Panc1 (cell line): Measurements from ENCODE around the gene CDK6. TPM values are rescaled to one million over a fixed set of nuclear protein-coding genes. Genes with fewer than 3 reads are reported as not detected.

Source experiments
- ATAC-seq: fragments of 200-7000 bp; cut with Tn5 transposase; 2 replicates; pipeline ENCODE4 v1.9.1; 2020; ENCODE audit warnings: mild to moderate bottlenecking, moderate library complexity
- BruUV-seq: library from RNA; stranded (reverse); fragments of 400-500 nt; replicated peaks from 2 replicates; lab custom pipeline; 2021; lab: Mats Ljungman, UMichigan
- CTCF ChIA-PET: fragments of 300-600 bp; sonication (Branson Sonifier 250); formaldehyde crosslinking; loops from one replicate; lab custom pipeline; 2022; ENCODE audit warnings: antibody characterized with exemption; lab: Charles Lee
- POLR2A ChIA-PET: fragments of 300-600 bp; sonication (Branson Sonifier 250); formaldehyde crosslinking; loops from one replicate; lab custom pipeline; 2022; ENCODE audit warnings: antibody characterized with exemption; lab: Charles Lee
- DNase-seq: peaks from one replicate; pipeline ENCODE4 v3.0.0-alpha.2; 2010; ENCODE audit warnings: low read depth, low spot score
- H3K27ac ChIP-seq: 2 replicates; pipeline ENCODE4 v1.5.1; 2011; ENCODE audit warnings: mild to moderate bottlenecking, low read length, inconsistent platforms
- H3K27me3 ChIP-seq: fragments of 200-500 bp; sonication (Bioruptor generic); 2 replicates; pipeline ENCODE4 v1.6.0; 2014; ENCODE audit warnings: low read length, inconsistent platforms; ENCODE audit not compliant: control insufficient read depth, insufficient read depth
- H3K36me3 ChIP-seq: fragments of 200-500 bp; sonication (Bioruptor generic); 2 replicates; pipeline ENCODE4 v1.5.1; 2014; ENCODE audit warnings: inconsistent platforms, mild to moderate bottlenecking, low read length, moderate library complexity; ENCODE audit not compliant: control insufficient read depth, insufficient read depth
- H3K4me1 ChIP-seq: 2 replicates; pipeline ENCODE4 v1.5.1; 2011; ENCODE audit warnings: inconsistent platforms, mild to moderate bottlenecking, low read length, moderate library complexity; ENCODE audit not compliant: control insufficient read depth, insufficient read depth
- H3K4me3 ChIP-seq, 2 experiments: 2 replicates each; pipeline ENCODE4 v1.5.1; 2011 to 2012; ENCODE audit warnings: low read depth in 2 of 2, low read length in 2 of 2, mild to moderate bottlenecking in 2 of 2, inconsistent platforms in 1 of 2, moderate library complexity in 1 of 2
- H3K9me3 ChIP-seq: fragments of 200-500 bp; sonication (Bioruptor generic); 2 replicates; pipeline ENCODE4 v1.5.1; 2014; ENCODE audit warnings: low read depth, mild to moderate bottlenecking, inconsistent platforms, low read length, moderate library complexity; ENCODE audit not compliant: control insufficient read depth, insufficient read depth
- CTCF ChIP-seq: fragments of 450-650 bp; IDR thresholded peaks from 2 replicates; pipeline ENCODE4 v1.5.1; 2017; ENCODE audit warnings: mild to moderate bottlenecking
- POLR2AphosphoS5 ChIP-seq: IDR thresholded peaks from 2 replicates; pipeline ENCODE4 v1.6.1; 2012; ENCODE audit warnings: mild to moderate bottlenecking, low read depth, low read length, moderate library complexity
- REST ChIP-seq, 2 experiments: IDR thresholded peaks; 2 replicates each; pipeline ENCODE4 v1.6.1; 2011 to 2012; ENCODE audit warnings: low read depth in 2 of 2, control low read depth in 1 of 2, low read length in 1 of 2, mild to moderate bottlenecking in 1 of 2, moderate library complexity in 1 of 2; ENCODE audit not compliant: insufficient read depth in 1 of 2
- SIN3A ChIP-seq: IDR thresholded peaks from 2 replicates; pipeline ENCODE4 v1.6.1; 2012; ENCODE audit warnings: low read depth, mild to moderate bottlenecking, low read length, moderate library complexity, borderline replicate concordance; ENCODE audit not compliant: insufficient read depth
- TCF7L2 ChIP-seq: IDR thresholded peaks from 2 replicates; pipeline ENCODE4 v1.6.1; 2011; ENCODE audit warnings: mild to moderate bottlenecking, low read depth, low read length, inconsistent platforms
- in situ Hi-C: cut with HindIII; loops from 2 replicates; pipeline ENCODE4 v1.10.0; 2016; ENCODE audit warnings: low sequenced_read_pairs, low pct_unique_long_range_greater_than_20kb
- intact Hi-C: fragments of 100-400 bp; cut with micrococcal nuclease; formaldehyde crosslinking; loops from one replicate; pipeline ENCODE4 v1.10.0; 2022; ENCODE audit not compliant: unreplicated experiment
- total RNA-seq: library from RNA; stranded (reverse); gene quantifications from one replicate; pipeline ENCODE4 v1.2.1, GENCODE V29; 2021; ENCODE audit not compliant: unreplicated experiment

The CDK6 gene
- total RNA-seq, 1 experiment from 2014 or later, result 57.4 TPM

GRCh38 chr7:92830532-92831110, 5.8 kb downstream of the CDK6 start:
- Histone ChIP-seq H3K27me3 (no peaks in the 10 kb centered on the region), H3K27ac (peak overlapping the region; percentile 97), H3K36me3 (peaks cover 6% of the 10 kb centered on the region), H3K4me1 (peaks cover 58% of the 10 kb centered on the region), H3K4me3 (peak overlapping the region; percentile 94 to 97; a peak in 3 of 4 replicates), H3K9me3 (no peaks in the 10 kb centered on the region)
- POLR2A ChIA-PET, result no interaction called here
- TF ChIP-seq TCF7L2 (no peak), SIN3A (no peak), CTCF (no peak), REST (IDR thresholded peaks at IDR 0.05; ENCODE audit: insufficient read depth in 1 of 2, low read depth in 2 of 2, low read length in 1 of 2) (no peak), POLR2AphosphoS5 (no peak; the same call in 1 of the 2 replicates)
- DNase-seq, result no peak
- no TSS peak for BruUV-seq
- CTCF ChIA-PET, result no interaction called here
- ATAC-seq, result no peak
- in situ Hi-C loops, result no loop called here
- intact Hi-C loops, result no loop called here

GRCh38 chr7:92830027-92830426, 6.3 kb downstream of the CDK6 start:
- CTCF ChIA-PET, result no interaction called here
- no TSS peak for BruUV-seq
- ATAC-seq, result no peak
- Histone ChIP-seq H3K9me3 (no peaks in the 10 kb centered on the region), H3K36me3 (peaks cover 6% of the 10 kb centered on the region), H3K27ac (peak overlapping the region; percentile 97), H3K4me1 (peaks cover 61% of the 10 kb centered on the region), H3K4me3 (peak overlapping the region in 1 of 2 experiments; percentile 2; a peak in 1 of 4 replicates), H3K27me3 (no peaks in the 10 kb centered on the region)
- TF ChIP-seq CTCF (no peak), TCF7L2 (no peak), POLR2AphosphoS5 (no peak), REST (IDR thresholded peaks at IDR 0.05; ENCODE audit: insufficient read depth in 1 of 2, low read depth in 2 of 2, low read length in 1 of 2) (no peak), SIN3A (no peak)
- in situ Hi-C loops (no loop called here), intact Hi-C loops (no loop called here)
- POLR2A ChIA-PET, result no interaction called here
- DNase-seq, result no peak
